ENCODE measurements around the gene PRORP.

PRORP gene

DNA sequence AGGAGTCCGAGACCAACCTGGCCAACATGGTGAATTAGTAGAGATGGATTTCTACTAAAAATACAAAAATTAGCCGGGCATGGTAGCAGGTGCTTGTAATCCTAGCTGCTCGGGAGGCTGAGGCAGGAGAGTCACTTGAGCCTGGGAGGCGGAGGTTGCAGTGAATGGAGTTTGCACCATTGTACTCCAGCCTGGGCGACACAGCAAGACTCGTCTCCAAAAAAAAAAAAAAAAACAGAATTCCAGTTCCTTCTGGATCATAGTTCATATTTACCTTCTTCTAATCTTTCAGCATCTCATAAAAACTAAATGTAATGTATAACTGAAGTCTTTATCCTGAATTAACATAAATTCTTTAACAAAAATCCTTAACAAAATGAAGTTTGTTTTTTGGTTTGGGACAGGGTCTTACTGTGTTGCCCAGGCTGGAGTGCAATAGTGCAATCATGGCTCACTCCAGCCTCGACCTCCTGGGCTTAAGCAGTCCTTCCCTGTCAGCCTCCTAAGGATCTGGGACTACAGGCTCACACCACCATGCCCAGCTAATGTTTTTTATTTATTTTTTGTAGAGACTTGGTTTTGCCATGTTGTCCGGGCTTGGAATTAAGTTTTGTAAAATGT lies 38.7 kb upstream of the PRORP start:
- TF ChIP-seq FOXM1 (IDR thresholded peaks at IDR 0.05; ENCODE audit: borderline replicate concordance, low read depth) (no peak), CREB1 (IDR thresholded peaks at IDR 0.05; ENCODE audit: low read depth) (no peak), EGR1 (IDR thresholded peaks at IDR 0.05) (no peak), TAF1 (IDR thresholded peaks at IDR 0.05; ENCODE audit: low read depth) (no peak), TEAD4 (IDR thresholded peaks at IDR 0.05) (no peak), ZBTB7A (IDR thresholded peaks at IDR 0.05; ENCODE audit: low read depth) (no peak), CEBPB (IDR thresholded peaks at IDR 0.05) (no peak), YY1 (IDR thresholded peaks at IDR 0.05; ENCODE audit: low read depth) (no peak), NFIC (IDR thresholded peaks at IDR 0.05) (no peak), TCF12 (IDR thresholded peaks at IDR 0.05; ENCODE audit: low read depth) (no peak)
- TF ChIP-seq, protein P1, sequence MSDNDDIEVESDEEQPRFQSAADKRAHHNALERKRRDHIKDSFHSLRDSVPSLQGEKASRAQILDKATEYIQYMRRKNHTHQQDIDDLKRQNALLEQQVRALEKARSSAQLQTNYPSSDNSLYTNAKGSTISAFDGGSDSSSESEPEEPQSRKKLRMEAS (IDR thresholded peaks at IDR 0.05) = no peak
- TF ChIP-seq, protein P2, sequence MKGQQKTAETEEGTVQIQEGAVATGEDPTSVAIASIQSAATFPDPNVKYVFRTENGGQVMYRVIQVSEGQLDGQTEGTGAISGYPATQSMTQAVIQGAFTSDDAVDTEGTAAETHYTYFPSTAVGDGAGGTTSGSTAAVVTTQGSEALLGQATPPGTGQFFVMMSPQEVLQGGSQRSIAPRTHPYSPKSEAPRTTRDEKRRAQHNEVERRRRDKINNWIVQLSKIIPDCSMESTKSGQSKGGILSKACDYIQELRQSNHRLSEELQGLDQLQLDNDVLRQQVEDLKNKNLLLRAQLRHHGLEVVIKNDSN (IDR thresholded peaks at IDR 0.05) = no peak
- TF ChIP-seq, protein P3, sequence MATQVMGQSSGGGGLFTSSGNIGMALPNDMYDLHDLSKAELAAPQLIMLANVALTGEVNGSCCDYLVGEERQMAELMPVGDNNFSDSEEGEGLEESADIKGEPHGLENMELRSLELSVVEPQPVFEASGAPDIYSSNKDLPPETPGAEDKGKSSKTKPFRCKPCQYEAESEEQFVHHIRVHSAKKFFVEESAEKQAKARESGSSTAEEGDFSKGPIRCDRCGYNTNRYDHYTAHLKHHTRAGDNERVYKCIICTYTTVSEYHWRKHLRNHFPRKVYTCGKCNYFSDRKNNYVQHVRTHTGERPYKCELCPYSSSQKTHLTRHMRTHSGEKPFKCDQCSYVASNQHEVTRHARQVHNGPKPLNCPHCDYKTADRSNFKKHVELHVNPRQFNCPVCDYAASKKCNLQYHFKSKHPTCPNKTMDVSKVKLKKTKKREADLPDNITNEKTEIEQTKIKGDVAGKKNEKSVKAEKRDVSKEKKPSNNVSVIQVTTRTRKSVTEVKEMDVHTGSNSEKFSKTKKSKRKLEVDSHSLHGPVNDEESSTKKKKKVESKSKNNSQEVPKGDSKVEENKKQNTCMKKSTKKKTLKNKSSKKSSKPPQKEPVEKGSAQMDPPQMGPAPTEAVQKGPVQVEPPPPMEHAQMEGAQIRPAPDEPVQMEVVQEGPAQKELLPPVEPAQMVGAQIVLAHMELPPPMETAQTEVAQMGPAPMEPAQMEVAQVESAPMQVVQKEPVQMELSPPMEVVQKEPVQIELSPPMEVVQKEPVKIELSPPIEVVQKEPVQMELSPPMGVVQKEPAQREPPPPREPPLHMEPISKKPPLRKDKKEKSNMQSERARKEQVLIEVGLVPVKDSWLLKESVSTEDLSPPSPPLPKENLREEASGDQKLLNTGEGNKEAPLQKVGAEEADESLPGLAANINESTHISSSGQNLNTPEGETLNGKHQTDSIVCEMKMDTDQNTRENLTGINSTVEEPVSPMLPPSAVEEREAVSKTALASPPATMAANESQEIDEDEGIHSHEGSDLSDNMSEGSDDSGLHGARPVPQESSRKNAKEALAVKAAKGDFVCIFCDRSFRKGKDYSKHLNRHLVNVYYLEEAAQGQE (IDR thresholded peaks at IDR 0.05; ENCODE audit: low read depth) = no peak

DNA sequence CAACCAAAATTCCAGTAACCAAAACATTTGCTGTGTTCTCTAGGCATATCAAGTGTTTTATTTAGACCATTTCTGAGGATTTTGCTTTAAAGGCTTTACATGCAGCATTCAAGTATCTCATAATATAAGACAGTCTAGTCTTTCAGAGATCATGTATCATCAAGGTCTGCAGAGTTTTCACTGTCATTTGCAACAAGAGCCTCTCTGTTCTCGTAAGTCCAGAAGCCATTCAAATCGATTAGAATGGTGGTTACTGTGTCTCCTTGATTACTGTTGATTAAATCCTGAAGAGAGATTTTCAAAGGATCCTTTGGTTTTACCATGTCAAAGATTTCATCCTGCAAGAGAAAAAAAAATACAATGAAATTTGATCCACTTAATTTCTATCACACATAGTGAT lies 36.9 kb upstream of the PRORP start:
- TF ChIP-seq YY1 (IDR thresholded peaks at IDR 0.05; ENCODE audit: low read depth) (no peak), NFIC (IDR thresholded peaks at IDR 0.05) (no peak), CREB1 (IDR thresholded peaks at IDR 0.05; ENCODE audit: low read depth) (no peak), ZBTB7A (IDR thresholded peaks at IDR 0.05; ENCODE audit: low read depth) (no peak), RAD21 (IDR thresholded peaks at IDR 0.05; ENCODE audit: low read depth) (no peak), TCF12 (IDR thresholded peaks at IDR 0.05; ENCODE audit: low read depth) (no peak), EP300 (IDR thresholded peaks at IDR 0.05; ENCODE audit: borderline replicate concordance) (no peak), TAF1 (IDR thresholded peaks at IDR 0.05; ENCODE audit: low read depth) (no peak), EGR1 (IDR thresholded peaks at IDR 0.05) (no peak), CEBPB (IDR thresholded peaks at IDR 0.05) (no peak)
- TF ChIP-seq, protein P3 (IDR thresholded peaks at IDR 0.05; ENCODE audit: low read depth) = no peak
- TF ChIP-seq, protein P2 (IDR thresholded peaks at IDR 0.05) = no peak

DNA sequence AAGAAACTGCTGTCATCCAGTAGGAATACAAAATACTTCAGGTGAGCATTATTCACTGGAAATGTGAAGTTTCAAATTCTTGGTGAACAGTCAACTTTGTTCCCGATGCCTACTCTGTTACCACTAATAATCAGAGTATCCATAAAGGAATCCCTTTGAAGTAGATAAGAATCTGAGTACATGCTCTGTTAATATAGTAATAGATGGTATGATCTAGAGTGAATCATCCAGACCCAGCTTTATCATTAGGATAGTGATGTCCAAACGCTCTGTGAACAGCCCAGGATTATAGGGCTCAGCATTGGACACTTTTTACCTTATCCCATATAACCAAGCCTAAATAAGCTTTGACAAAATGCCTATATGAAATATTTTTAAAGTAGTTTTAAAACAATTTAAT lies 33.8 kb upstream of the PRORP start:
- TF ChIP-seq EGR1 (IDR thresholded peaks at IDR 0.05) = no peak
- TF ChIP-seq YY1 (IDR thresholded peaks at IDR 0.05; ENCODE audit: low read depth) = no peak
- no peak for TF ChIP-seq CEBPB (IDR thresholded peaks at IDR 0.05)
- no peak for TF ChIP-seq NFIC (IDR thresholded peaks at IDR 0.05)
- TF ChIP-seq ZBTB7A (IDR thresholded peaks at IDR 0.05; ENCODE audit: low read depth) = no peak
- TF ChIP-seq, protein P1 (IDR thresholded peaks at IDR 0.05) = no peak

DNA sequence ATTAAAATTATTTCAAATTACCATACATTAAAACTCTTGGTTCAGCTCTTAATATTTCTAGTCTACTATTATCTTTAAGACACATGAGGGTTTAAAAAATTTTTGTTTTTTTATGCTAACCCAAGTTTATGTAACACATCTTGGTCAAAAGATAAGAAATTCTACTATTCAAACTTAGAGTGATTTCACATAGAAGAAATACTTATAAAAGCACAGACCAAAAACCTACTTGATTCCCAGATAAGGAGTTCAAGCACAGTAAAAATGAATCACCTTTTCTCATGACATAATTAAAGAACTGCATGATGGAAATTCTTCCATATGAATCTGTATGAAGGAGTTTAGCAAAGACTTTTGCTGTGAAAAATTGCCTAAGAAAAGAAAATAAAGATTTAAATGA lies 14.5 kb upstream of the PRORP start:
- TF ChIP-seq RAD21 (IDR thresholded peaks at IDR 0.05; ENCODE audit: low read depth) (no peak), FOXM1 (IDR thresholded peaks at IDR 0.05; ENCODE audit: borderline replicate concordance, low read depth) (no peak), TEAD4 (IDR thresholded peaks at IDR 0.05) (no peak), YY1 (IDR thresholded peaks at IDR 0.05; ENCODE audit: low read depth) (no peak), EGR1 (IDR thresholded peaks at IDR 0.05) (no peak), CEBPB (IDR thresholded peaks at IDR 0.05) (no peak), CREB1 (IDR thresholded peaks at IDR 0.05; ENCODE audit: low read depth) (no peak), TAF1 (IDR thresholded peaks at IDR 0.05; ENCODE audit: low read depth) (no peak), ZBTB7A (IDR thresholded peaks at IDR 0.05; ENCODE audit: low read depth) (no peak), EP300 (IDR thresholded peaks at IDR 0.05; ENCODE audit: borderline replicate concordance) (no peak), TCF12 (IDR thresholded peaks at IDR 0.05; ENCODE audit: low read depth) (no peak), NFIC (IDR thresholded peaks at IDR 0.05) (no peak)
- TF ChIP-seq, protein P2 (IDR thresholded peaks at IDR 0.05) = no peak
- TF ChIP-seq, protein P3 (IDR thresholded peaks at IDR 0.05; ENCODE audit: low read depth) = no peak
- TF ChIP-seq, protein P1 (IDR thresholded peaks at IDR 0.05) = no peak
